Lower leg skin (tissue), 4 donors: ENCODE results near the gene BMP2K. TPM values are rescaled to one million over a fixed set of nuclear protein-coding genes. Genes with fewer than 3 reads are reported as not detected.

Experiments
- DNase-seq, 2 donors: peaks; one replicate each; pipeline ENCODE4 v3.0.0-alpha.2; 2019; ENCODE audit warnings: low spot score in 2 of 2
- H3K4me3 ChIP-seq: fragments of 200-600 bp; sonication (generic); 2 replicates; pipeline ENCODE4 v1.5.1; 2017; ENCODE audit warnings: mild to moderate bottlenecking, low read depth; ENCODE audit not compliant: poor library complexity, severe bottlenecking
- POLR2A ChIP-seq, 2 donors: fragments of 450-650 bp; IDR thresholded peaks; one replicate each; pipeline ENCODE4 v1.6.1; 2016 to 2017; ENCODE audit warnings: antibody characterized with exemption in 2 of 2, mild to moderate bottlenecking in 1 of 2, moderate library complexity in 1 of 2
- WGBS, 2 donors: methylation state at CpG; one replicate each; pipeline ENCODE4 v1.1.5; 2018; 5-methylcytosine and 5-hydroxymethylcytosine counted together
- intact Hi-C: fragments of 100-400 bp; cut with DNase I; formaldehyde crosslinking; loops from one replicate; pipeline ENCODE4 v1.15.0; 2023; ENCODE audit warnings: low total_unique reads
- total RNA-seq, 4 donors: library from RNA; depleted of rRNA; stranded (reverse); fragments of >200 nt; gene quantifications; one replicate each; pipeline ENCODE4 v1.1.0, GENCODE V29; 2016
- TF ChIP-seq, protein P1 (sequence below), 3 donors: fragments of 450-650 bp; IDR thresholded peaks; one replicate each; pipeline ENCODE4 v1.5.1; 2016; ENCODE audit warnings: antibody characterized with exemption in 3 of 3, mild to moderate bottlenecking in 3 of 3, moderate library complexity in 2 of 3

Gene BMP2K
- 10 to 100 TPM; 19.0 to 31.4 (median 25.8) TPM for total RNA-seq

DNA sequence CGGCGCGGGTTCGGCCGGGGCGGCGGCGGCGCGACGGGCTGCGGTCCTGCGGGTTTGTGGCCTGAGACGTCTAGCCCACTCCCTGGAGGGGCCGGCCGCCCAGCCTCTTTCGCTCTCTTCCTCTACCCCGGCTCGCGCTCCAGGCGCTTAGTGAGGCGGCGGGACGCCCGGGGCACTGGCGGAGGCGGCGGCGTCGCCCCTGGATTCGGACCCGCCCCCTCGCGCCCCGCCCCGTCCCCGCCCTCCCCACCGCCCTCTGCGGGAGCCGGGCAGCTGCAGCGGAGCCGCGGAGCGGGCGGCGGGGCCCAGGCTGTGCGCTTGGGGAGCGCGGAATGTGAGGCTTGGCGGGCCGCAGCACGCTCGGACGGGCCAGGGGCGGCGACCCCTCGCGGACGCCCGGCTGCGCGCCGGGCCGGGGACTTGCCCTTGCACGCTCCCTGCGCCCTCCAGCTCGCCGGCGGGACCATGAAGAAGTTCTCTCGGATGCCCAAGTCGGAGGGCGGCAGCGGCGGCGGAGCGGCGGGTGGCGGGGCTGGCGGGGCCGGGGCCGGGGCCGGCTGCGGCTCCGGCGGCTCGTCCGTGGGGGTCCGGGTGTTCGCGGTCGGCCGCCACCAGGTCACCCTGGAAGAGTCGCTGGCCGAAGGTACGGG, at the start of gene BMP2K:
BMP2K (plus strand) TSS at position 272 of the 650 bp plus-strand sequence; CDS start at position 466, 194 bp downstream.
- intact Hi-C loops, result no loop called here
- DNase-seq, result peak; percentile 62 to 95

DNA sequence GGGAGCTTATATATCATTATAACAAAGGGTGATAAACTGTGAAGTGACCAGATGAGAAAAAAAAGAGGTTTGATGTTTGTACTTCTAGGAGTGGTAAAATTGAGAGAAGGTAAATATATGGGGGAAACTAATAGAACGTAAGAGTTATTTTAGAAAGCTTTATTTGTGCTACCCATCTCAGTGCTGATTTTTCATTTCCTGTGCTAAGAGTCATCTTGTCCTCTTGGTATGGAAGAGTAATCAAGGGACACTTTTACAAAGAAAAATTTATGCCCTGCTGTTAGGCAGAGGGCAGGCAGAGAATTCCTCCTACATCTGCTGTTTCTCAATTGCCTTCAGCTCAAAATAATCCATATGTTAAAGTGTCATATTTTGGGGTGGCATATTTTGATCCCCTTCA, 49.6 kb upstream of the BMP2K start:
- WGBS, 2 donors, result 88 to 100% methylated on average over 1 of the region's 1 CpG
- DNase-seq, result no peak
- no peak overlapping the region for H3K4me3 ChIP-seq
- TF ChIP-seq POLR2A (IDR thresholded peaks at IDR 0.05), result no peak
- TF ChIP-seq, protein P1, sequence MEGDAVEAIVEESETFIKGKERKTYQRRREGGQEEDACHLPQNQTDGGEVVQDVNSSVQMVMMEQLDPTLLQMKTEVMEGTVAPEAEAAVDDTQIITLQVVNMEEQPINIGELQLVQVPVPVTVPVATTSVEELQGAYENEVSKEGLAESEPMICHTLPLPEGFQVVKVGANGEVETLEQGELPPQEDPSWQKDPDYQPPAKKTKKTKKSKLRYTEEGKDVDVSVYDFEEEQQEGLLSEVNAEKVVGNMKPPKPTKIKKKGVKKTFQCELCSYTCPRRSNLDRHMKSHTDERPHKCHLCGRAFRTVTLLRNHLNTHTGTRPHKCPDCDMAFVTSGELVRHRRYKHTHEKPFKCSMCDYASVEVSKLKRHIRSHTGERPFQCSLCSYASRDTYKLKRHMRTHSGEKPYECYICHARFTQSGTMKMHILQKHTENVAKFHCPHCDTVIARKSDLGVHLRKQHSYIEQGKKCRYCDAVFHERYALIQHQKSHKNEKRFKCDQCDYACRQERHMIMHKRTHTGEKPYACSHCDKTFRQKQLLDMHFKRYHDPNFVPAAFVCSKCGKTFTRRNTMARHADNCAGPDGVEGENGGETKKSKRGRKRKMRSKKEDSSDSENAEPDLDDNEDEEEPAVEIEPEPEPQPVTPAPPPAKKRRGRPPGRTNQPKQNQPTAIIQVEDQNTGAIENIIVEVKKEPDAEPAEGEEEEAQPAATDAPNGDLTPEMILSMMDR (IDR thresholded peaks at IDR 0.05), result no peak
- intact Hi-C loops, result no loop called here

More for the DNA sequence above, at the start of gene BMP2K:
- WGBS, 2 donors, result 0 to 1% methylated on average over 17 to 51 of the region's 95 CpGs
- peak within 1 kb of the TSS; percentile 64 for H3K4me3 ChIP-seq
- no peak for TF ChIP-seq POLR2A (IDR thresholded peaks at IDR 0.05)
- TF ChIP-seq, protein P1 (IDR thresholded peaks at IDR 0.05), result no peak

DNA sequence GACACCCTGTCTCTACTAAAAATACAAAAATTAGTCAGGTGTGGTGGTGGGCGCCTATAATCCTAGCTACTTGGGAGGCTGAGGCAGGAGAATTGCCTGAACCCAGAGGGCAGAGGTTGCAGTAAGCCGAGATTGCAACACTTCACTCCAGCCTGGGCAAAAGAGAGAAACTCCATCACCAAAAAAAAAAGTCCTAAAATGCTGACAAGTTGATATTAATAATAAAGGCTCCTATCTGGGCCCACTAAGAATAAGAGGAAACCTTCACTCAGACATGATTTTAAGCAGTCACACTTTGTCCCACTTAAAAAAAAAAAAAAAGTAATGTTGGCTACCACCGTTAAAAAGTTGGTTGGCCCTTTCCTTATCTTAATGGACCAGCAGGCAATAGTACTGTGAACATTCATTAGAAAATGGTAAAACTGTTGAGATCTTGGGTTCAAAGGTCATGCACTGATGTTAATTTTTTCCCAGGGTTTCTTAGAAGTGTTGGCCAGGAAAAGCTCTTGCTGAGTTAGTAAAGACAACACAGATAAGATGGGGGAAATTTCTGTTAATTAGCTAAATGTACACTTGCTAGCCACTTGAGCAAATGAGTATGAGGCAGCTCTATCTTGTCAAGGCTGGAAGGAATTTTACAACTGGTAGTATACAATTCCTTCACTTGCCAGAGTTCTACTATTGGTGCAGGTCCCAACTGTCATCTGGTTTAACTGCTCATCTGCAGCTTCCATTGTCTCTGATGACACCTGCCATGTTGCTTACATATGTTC, 43.6 kb upstream of the BMP2K start:
- TF ChIP-seq, protein P1 (IDR thresholded peaks at IDR 0.05), result no peak
- 81 to 83% methylated on average over 3 of the region's 3 CpGs for WGBS, 2 donors
- no peak for DNase-seq
- intact Hi-C loops, result no loop called here
- no peak overlapping the region for H3K4me3 ChIP-seq

DNA sequence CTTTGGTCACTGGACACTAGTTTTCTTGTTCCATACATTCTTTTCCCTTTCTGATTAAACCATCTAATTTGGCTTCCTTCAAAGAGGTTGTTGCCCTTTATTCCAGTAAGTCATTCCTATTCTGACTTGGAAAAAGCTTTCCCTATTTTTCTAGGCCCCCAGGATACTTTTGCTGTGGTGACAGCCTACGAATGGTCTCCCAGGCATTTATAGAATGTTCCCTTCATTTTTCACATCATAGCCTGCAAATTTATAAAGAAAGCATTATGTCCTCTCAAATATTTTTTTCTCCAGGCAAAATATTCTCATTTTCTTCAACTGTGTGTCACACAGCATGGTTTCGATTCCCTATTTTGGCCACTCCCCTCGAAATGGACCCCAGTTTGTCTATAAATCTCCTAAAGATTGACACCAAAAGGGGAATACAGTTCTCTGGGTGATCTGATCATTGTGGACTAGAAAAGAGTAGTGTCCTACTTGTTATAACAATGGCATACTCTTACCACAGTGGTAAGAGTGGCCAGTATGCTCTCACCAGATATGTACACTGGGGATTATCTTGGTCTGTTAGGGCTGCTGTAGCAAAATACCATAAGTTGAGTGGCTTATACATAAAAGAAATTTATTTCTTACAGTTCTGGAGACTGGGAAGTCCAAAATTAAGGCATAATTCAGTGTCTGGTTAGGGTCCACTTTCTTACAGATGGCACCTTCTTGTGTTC, 41.5 kb upstream of the BMP2K start:
- 86 to 91% methylated on average over 3 of the region's 3 CpGs for WGBS, 2 donors
- intact Hi-C loops, result no loop called here
- no peak overlapping the region for H3K4me3 ChIP-seq
- TF ChIP-seq, protein P1 (IDR thresholded peaks at IDR 0.05), result no peak
- TF ChIP-seq POLR2A (IDR thresholded peaks at IDR 0.05), result no peak
- DNase-seq, result no peak

DNA sequence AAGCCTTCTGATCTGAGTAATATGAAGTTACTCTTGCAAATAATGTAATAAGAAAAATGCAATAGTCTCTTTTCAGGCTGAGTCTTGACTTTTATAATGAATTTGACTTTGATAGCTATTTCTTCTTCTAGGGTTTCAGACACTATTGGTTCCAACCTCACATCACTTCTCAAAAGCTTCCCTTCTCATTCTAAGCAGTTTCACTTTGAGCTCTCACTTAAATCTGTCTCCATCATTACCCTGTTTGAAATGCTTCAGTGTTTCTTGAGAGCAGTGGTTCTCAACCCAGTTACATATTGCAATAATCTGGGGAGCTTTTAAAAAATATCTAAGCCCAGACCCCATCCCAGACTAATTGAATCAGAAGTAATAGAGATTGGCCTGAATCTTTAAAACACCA, 40.5 kb upstream of the BMP2K start:
- no peak overlapping the region for H3K4me3 ChIP-seq
- intact Hi-C loops, result no loop called here
- DNase-seq, result no peak
- TF ChIP-seq POLR2A (IDR thresholded peaks at IDR 0.05), result no peak
- TF ChIP-seq, protein P1 (IDR thresholded peaks at IDR 0.05), result no peak
